Tibial artery (tissue), 4 donors: ENCODE results near the gene ULK3.

Source experiments
- DNase-seq, 2 donors: peaks; one replicate each; pipeline ENCODE4 v3.0.0-alpha.2; 2019
- H3K27ac ChIP-seq, 2 donors: fragments of 200-600 bp; sonication (generic) in 1 of 2; 1 replicate in 1 of 2; 2 replicates in 1 of 2; pipeline ENCODE4 v1.5.1; 2018 to 2019; ENCODE audit warnings: mild to moderate bottlenecking in 1 of 2
- H3K27me3 ChIP-seq, 2 donors: fragments of 200-600 bp; sonication (generic) in 1 of 2; one replicate each; pipeline versions ENCODE4 v1.5.1 to v1.6.0; 2016 to 2019
- H3K36me3 ChIP-seq, 3 donors: fragments of 200-600 bp; sonication (generic) in 2 of 3; one replicate each; pipeline ENCODE4 v1.5.1; 2016 to 2019; ENCODE audit warnings: mild to moderate bottlenecking in 2 of 3
- H3K4me1 ChIP-seq, 4 donors: fragments of 200-600 bp; sonication (generic) in 2 of 4; 1 replicate in 3 of 4; 2 replicates in 1 of 4; pipeline ENCODE4 v1.5.1; 2016 to 2019
- H3K4me3 ChIP-seq, 2 donors: fragments of 200-600 bp; sonication (generic) in 1 of 2; 1 replicate in 1 of 2; 2 replicates in 1 of 2; pipeline ENCODE4 v1.5.1; 2018 to 2019; ENCODE audit warnings: mild to moderate bottlenecking in 2 of 2
- H3K9me3 ChIP-seq, 3 donors: fragments of 200-600 bp; sonication (generic) in 1 of 3; one replicate each; pipeline ENCODE4 v1.5.1; 2016 to 2019
- intact Hi-C: fragments of 100-400 bp; cut with DNase I; formaldehyde crosslinking; loops from one replicate; pipeline ENCODE4 v1.15.0; 2023; ENCODE audit warnings: low total_unique reads
- TF ChIP-seq, protein P1 (sequence below), 2 experiments: fragments of 200-600 bp in 1 of 2; fragments of 450-650 bp in 1 of 2; IDR thresholded peaks; one replicate each; pipeline ENCODE4 v1.5.1; 2017 to 2019; ENCODE audit warnings: antibody characterized with exemption in 2 of 2, mild to moderate bottlenecking in 1 of 2, moderate library complexity in 1 of 2

The ULK3 gene

DNA sequence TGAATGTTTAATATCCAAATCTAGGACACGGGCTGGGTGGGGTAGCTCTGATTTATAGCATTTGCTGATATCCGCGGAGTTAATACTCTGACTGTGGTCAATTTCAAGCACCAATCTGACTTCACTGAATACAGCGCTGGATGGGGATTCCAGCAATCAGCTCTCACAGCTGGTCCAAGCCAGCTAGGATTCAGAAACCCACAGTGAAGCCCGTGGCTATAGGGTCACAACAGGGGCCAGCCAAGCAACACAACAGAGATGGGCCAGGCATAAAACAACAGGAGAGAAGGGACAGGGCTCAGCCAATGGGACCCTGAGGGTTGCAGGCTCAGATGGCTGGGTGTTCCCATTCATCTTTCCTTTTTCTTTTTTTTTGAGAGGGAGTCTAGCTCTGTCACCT is 35.7 kb downstream of the ULK3 start:
- H3K27me3 ChIP-seq = peaks cover 0 to 18% of the 10 kb centered on the region in 2 donors
- H3K27ac ChIP-seq = no peak overlapping the region
- peaks cover 7 to 17% (median 14%) of the 10 kb centered on the region in 3 donors for H3K36me3 ChIP-seq
- TF ChIP-seq, protein P1, sequence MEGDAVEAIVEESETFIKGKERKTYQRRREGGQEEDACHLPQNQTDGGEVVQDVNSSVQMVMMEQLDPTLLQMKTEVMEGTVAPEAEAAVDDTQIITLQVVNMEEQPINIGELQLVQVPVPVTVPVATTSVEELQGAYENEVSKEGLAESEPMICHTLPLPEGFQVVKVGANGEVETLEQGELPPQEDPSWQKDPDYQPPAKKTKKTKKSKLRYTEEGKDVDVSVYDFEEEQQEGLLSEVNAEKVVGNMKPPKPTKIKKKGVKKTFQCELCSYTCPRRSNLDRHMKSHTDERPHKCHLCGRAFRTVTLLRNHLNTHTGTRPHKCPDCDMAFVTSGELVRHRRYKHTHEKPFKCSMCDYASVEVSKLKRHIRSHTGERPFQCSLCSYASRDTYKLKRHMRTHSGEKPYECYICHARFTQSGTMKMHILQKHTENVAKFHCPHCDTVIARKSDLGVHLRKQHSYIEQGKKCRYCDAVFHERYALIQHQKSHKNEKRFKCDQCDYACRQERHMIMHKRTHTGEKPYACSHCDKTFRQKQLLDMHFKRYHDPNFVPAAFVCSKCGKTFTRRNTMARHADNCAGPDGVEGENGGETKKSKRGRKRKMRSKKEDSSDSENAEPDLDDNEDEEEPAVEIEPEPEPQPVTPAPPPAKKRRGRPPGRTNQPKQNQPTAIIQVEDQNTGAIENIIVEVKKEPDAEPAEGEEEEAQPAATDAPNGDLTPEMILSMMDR (IDR thresholded peaks at IDR 0.05) = no peak
- intact Hi-C loops = no loop called here
- no peaks in the 10 kb centered on the region for H3K4me1 ChIP-seq
- no peak for DNase-seq
- H3K4me3 ChIP-seq = no peak overlapping the region
- no peaks in the 10 kb centered on the region for H3K9me3 ChIP-seq

DNA sequence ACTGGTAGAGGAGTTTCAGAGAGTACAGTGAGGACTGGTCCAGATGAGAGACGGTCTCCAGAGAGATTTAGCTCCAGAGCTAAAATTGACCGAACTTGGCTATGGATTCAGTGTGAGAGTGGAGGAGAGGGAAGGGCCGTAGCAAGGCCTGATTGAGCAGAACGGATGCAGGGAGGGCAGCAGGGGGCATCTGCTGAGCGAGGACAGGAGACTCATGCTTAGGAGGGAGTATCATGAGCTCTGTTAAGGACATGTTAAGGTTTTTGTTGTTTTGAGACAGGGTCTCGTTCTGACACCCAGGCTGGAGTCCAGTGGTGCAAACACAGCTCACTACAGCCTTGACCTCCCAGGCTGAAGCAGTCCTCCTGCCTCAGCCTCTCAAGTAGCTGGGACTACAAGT is 38.0 kb downstream of the ULK3 start:
- Histone ChIP-seq H3K9me3 (no peaks in the 10 kb centered on the region), H3K4me3 (no peak overlapping the region), H3K27me3 (peaks cover 0 to 17% of the 10 kb centered on the region in 2 donors), H3K27ac (no peak overlapping the region), H3K4me1 (peaks cover 0 to 5% (median 0%) of the 10 kb centered on the region in 4 donors), H3K36me3 (peaks cover 13 to 37% (median 26%) of the 10 kb centered on the region in 3 donors)
- TF ChIP-seq, protein P1 (IDR thresholded peaks at IDR 0.05) = no peak
- DNase-seq = no peak
- intact Hi-C loops = no loop called here

DNA sequence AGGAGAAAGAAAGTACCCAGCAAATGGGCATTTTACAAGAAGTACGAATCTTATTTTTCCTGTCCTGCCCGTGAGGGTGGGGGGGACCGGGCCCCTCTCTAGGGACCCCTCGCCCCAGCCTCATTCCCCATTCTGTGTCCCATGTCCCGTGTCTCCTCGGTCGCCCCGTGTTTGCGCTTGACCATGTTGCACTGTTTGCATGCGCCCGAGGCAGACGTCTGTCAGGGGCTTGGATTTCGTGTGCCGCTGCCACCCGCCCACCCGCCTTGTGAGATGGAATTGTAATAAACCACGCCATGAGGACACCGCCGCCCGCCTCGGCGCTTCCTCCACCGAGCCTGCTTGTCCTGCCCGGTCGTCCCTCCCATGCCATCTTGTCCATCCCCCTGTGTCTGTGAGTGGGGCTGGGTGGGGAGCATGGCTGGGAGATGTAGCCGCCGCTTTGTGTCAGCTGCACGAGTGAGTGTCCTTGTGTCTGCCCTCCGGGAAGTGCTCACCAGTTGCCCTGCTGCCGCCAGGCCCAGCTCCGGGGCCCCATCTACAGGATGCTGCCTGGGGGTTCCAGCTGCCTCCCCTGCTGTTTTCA is 40.0 kb downstream of the ULK3 start:
- no peak overlapping the region for H3K27ac ChIP-seq
- peaks cover 15 to 56% (median 43%) of the 10 kb centered on the region in 3 donors for H3K36me3 ChIP-seq
- intact Hi-C loops = no loop called here
- no peaks in the 10 kb centered on the region for H3K9me3 ChIP-seq
- H3K27me3 ChIP-seq = peaks cover 0 to 1% of the 10 kb centered on the region in 2 donors
- TF ChIP-seq, protein P1 (IDR thresholded peaks at IDR 0.05) = no peak
- no peak for DNase-seq
- H3K4me3 ChIP-seq = no peak overlapping the region
- H3K4me1 ChIP-seq = peaks cover 0 to 15% (median 0%) of the 10 kb centered on the region in 4 donors

DNA sequence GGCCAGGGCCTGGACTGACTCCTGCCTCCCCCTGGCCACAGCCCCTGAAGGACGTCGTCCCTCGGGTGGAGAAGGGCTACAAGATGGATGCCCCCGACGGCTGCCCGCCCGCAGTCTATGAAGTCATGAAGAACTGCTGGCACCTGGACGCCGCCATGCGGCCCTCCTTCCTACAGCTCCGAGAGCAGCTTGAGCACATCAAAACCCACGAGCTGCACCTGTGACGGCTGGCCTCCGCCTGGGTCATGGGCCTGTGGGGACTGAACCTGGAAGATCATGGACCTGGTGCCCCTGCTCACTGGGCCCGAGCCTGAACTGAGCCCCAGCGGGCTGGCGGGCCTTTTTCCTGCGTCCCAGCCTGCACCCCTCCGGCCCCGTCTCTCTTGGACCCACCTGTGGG is 40.7 kb downstream of the ULK3 start:
- DNase-seq = no peak
- intact Hi-C loops = no loop called here
- TF ChIP-seq, protein P1 (IDR thresholded peaks at IDR 0.05) = no peak
- Histone ChIP-seq H3K4me1 (peaks cover 0 to 15% (median 0%) of the 10 kb centered on the region in 4 donors), H3K4me3 (no peak overlapping the region), H3K27me3 (no peaks in the 10 kb centered on the region), H3K9me3 (no peaks in the 10 kb centered on the region), H3K27ac (no peak overlapping the region), H3K36me3 (peaks cover 15 to 56% (median 43%) of the 10 kb centered on the region in 3 donors)

DNA sequence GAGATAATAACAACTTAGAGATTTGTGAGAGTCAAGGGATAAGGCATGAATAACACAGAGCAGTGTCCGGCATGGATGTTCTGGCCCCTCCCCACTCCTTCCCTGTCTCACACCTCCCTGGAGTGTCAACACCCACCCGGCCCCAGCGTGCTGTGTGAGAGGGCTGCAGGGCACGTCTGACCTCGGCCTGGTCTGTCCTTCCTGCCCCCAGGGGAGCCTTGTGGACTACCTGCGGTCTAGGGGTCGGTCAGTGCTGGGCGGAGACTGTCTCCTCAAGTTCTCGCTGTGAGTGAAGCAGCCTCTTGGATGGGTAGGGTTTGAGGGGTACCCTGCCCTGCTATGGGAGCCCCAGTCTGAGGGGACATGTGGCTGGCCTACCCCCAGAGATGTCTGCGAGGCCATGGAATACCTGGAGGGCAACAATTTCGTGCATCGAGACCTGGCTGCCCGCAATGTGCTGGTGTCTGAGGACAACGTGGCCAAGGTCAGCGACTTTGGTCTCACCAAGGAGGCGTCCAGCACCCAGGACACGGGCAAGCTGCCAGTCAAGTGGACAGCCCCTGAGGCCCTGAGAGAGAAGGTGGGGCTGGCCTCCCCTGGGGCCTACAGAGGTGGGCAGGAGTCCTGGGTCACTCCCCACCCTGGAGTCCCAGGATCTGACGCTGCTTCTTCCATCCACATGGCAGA is 41.5 kb downstream of the ULK3 start:
- no peak overlapping the region for H3K27ac ChIP-seq

More for the DNA sequence above, 41.5 kb downstream of the ULK3 start:
- no peak for DNase-seq
- peaks cover 15 to 56% (median 43%) of the 10 kb centered on the region in 3 donors for H3K36me3 ChIP-seq
- no peak overlapping the region for H3K4me3 ChIP-seq
- intact Hi-C loops = no loop called here
- H3K9me3 ChIP-seq = no peaks in the 10 kb centered on the region
- H3K27me3 ChIP-seq = no peaks in the 10 kb centered on the region
- peaks cover 0 to 15% (median 0%) of the 10 kb centered on the region in 4 donors for H3K4me1 ChIP-seq
- TF ChIP-seq, protein P1 (IDR thresholded peaks at IDR 0.05) = no peak
